GM12878 (cell line): Measurements from ENCODE around the gene SEC63. TPM values are rescaled to one million over a fixed set of nuclear protein-coding genes. Genes with fewer than 3 reads are reported as not detected.

ENCODE experiments used
- ATAC-seq: fragments of 200-7000 bp; cut with Tn5 transposase; 3 replicates; pipeline ENCODE4 v1.9.1; 2020; ENCODE audit warnings: mild to moderate bottlenecking, moderate library complexity
- BruUV-seq: library from RNA; stranded (reverse); fragments of 400-500 nt; replicated peaks from 2 replicates; lab custom pipeline; 2021; lab: Mats Ljungman, UMichigan
- CTCF ChIA-PET: fragments of 300-600 bp; sonication (Branson Sonifier 250); formaldehyde crosslinking; extraction: SDS; loops from one replicate; lab custom pipeline; 2021; ENCODE audit warnings: inconsistent platforms; lab: Yijun Ruan, JAX
- POLR2A ChIA-PET: fragments of 350-600 bp; formaldehyde crosslinking; extraction: SDS; loops from one replicate; lab custom pipeline; 2021; ENCODE audit warnings: inconsistent platforms; lab: Charles Lee
- RAD21 ChIA-PET: fragments of 300-600 bp; sonication (Branson Sonifier 250); formaldehyde crosslinking; loops from one replicate; lab custom pipeline; 2023; ENCODE audit warnings: antibody characterized with exemption; ENCODE audit not compliant: unreplicated experiment; lab: Charles Lee
- SMC1A ChIA-PET: fragments of 300-600 bp; sonication (Branson Sonifier 250); formaldehyde crosslinking; loops from one replicate; lab custom pipeline; 2023; ENCODE audit not compliant: unreplicated experiment, uncharacterized antibody; lab: Charles Lee
- DNase-seq: peaks from one replicate; pipeline ENCODE4 v3.0.0-alpha.2; 2011; ENCODE audit warnings: low read depth, low spot score
- FAIRE-seq: peaks from 3 replicates; lab custom pipeline; 2011; peaks lifted over from hg19 to GRCh38; lab: Jason Lieb, UNC
- H2AFZ ChIP-seq: 2 replicates; pipeline ENCODE4 v1.6.0; 2011; ENCODE audit warnings: low read depth, low read length, control low read depth; ENCODE audit not compliant: control insufficient read depth
- H3K27ac ChIP-seq: 2 replicates; pipeline ENCODE4 v1.5.1; 2011; ENCODE audit warnings: control low read depth; ENCODE audit not compliant: control insufficient read depth, insufficient read depth
- H3K27me3 ChIP-seq, 2 experiments: replicated peaks in 1 of 2; 2 replicates each; pipeline versions ENCODE4 v1.6.0 to v1.6.1; 2011; ENCODE audit warnings: low read length in 1 of 2; ENCODE audit not compliant: control insufficient read depth in 2 of 2, insufficient read depth in 2 of 2
- H3K36me3 ChIP-seq, 2 experiments: 2 replicates each; pipeline ENCODE4 v1.5.1; 2011; ENCODE audit warnings: low read length in 1 of 2; ENCODE audit not compliant: control insufficient read depth in 2 of 2, insufficient read depth in 2 of 2
- H3K4me1 ChIP-seq: 2 replicates; pipeline ENCODE4 v1.6.1; 2011; ENCODE audit warnings: mild to moderate bottlenecking, low read length, moderate library complexity, mixed read lengths; ENCODE audit not compliant: control insufficient read depth, insufficient read depth
- H3K4me2 ChIP-seq: 2 replicates; pipeline ENCODE4 v1.6.0; 2011; ENCODE audit warnings: control low read depth; ENCODE audit not compliant: control insufficient read depth, insufficient read depth
- H3K4me3 ChIP-seq: fragments of 200-600 bp; sonication (generic); 2 replicates; pipeline ENCODE4 v1.5.1; 2016
- H3K79me2 ChIP-seq: 2 replicates; pipeline ENCODE4 v1.6.0; 2011; ENCODE audit warnings: low read length; ENCODE audit not compliant: control insufficient read depth, insufficient read depth
- H3K9ac ChIP-seq: 2 replicates; pipeline ENCODE4 v1.8.0; 2011; ENCODE audit warnings: low read length, control low read depth, mixed read lengths; ENCODE audit not compliant: control insufficient read depth, insufficient read depth
- H3K9me3 ChIP-seq: replicated peaks from 3 replicates; pipeline ENCODE4 v1.5.1; 2011; ENCODE audit warnings: mild to moderate bottlenecking, low read length; ENCODE audit not compliant: control insufficient read depth, insufficient read depth
- H4K20me1 ChIP-seq: 2 replicates; pipeline ENCODE4 v1.6.0; 2011; ENCODE audit not compliant: control insufficient read depth, insufficient read depth
- IRF3 ChIP-seq: fragments of 450-650 bp; IDR thresholded peaks from 2 replicates; pipeline ENCODE4 v1.6.1; 2014; ENCODE audit warnings: mild to moderate bottlenecking
- PML ChIP-seq: IDR thresholded peaks from 2 replicates; pipeline ENCODE4 v1.6.1; 2012; ENCODE audit warnings: low read length, inconsistent platforms
- SREBF1 ChIP-seq: IDR thresholded peaks from 2 replicates; pipeline ENCODE4 v1.6.1; 2012; ENCODE audit warnings: mild to moderate bottlenecking, low read length
- ZNF592 ChIP-seq: fragments of 450-650 bp; IDR thresholded peaks from 2 replicates; pipeline ENCODE4 v1.6.1; 2017; ENCODE audit warnings: mild to moderate bottlenecking, moderate library complexity
- WGBS: methylation state at CpG from one replicate; pipeline ENCODE4 v1.1.6; 2016; ENCODE audit warnings: low lambda C conversion rate; ENCODE audit not compliant: insufficient replicate concordance, insufficient coverage; ENCODE audit errors: missing lambda C conversion rate; 5-methylcytosine and 5-hydroxymethylcytosine counted together
- in situ Hi-C: fragments of 300-500 bp; cut with MboI; formaldehyde crosslinking; loops from 9 replicates; pipeline ENCODE4 v1.14.3; 2018; ENCODE audit warnings: mixed read lengths
- intact Hi-C: fragments of 100-400 bp; cut with micrococcal nuclease; formaldehyde crosslinking; loops from one replicate; pipeline ENCODE4 v1.14.2; 2022; ENCODE audit not compliant: unreplicated experiment
- polyA plus RNA-seq, 11 experiments: library from polyadenylated mRNA; depleted of rRNA in 4 of 11; unstranded in 6 of 11; stranded (reverse) in 5 of 11; fragments of >200 nt; fragmentation: Nextera tagmentation in 4 of 11; fragmentation: Illumina TruSeq in 1 of 11; extraction: Ambion mirVana in 4 of 11; extraction: Trizol in 1 of 11; gene quantifications; 1 replicate in 1 of 11; 2 replicates in 10 of 11; pipeline versions ENCODE4 v1.2.1 to v1.2.3, GENCODE V29; 2011 to 2016; ENCODE audit warnings: inconsistent platforms in 2 of 11, missing spikeins in 2 of 11, low read depth in 1 of 11
- total RNA-seq, 4 experiments: library from RNA; depleted of rRNA in 3 of 4; stranded (reverse); fragments of >200 nt in 3 of 4; fragmentation: Illumina TruSeq in 1 of 4; extraction: Trizol in 1 of 4; gene quantifications; 2 replicates each; pipeline versions ENCODE4 v1.2.1 to v1.2.3, GENCODE V29; 2013 to 2021

Gene SEC63
- total and polyA plus RNA-seq, 10 of the 15 experiments (the other 5 are each of a cell fraction or from before 2014, with no cell fraction given) = 10.1 to 87.0 (median 34.3) TPM

GRCh38 chr6:107864226-107865127 lies 93.5 kb downstream of the SEC63 start:
- BruUV-seq = no TSS peak
- peaks cover 0 to 2% of the 10 kb centered on the region in 2 experiments; a peak in 2 of 4 replicates for H3K36me3 ChIP-seq
- FAIRE-seq (no peak), DNase-seq (no peak), ATAC-seq (no peak)
- TF ChIP-seq IRF3 = no peak
- no peak for TF ChIP-seq PML
- no peak for TF ChIP-seq SREBF1
- no peak for TF ChIP-seq ZNF592
- H2AFZ ChIP-seq = no peak overlapping the region
- intact Hi-C loops = loop anchor here (5.0 kb wide), 1 partner anchor 187 kb away; no protein-coding TSS in a partner anchor
- no peak overlapping the region for H3K4me2 ChIP-seq
- ChIA-PET POLR2A (no interaction called here), SMC1A (interaction anchor here (0.7 kb wide), 1 partner anchor 556 kb away, joined by 4 read pairs; no protein-coding TSS in a partner anchor), CTCF (interaction anchor here (1.3 kb wide), 1 partner anchor 16 kb away, joined by 4 read pairs; no protein-coding TSS in a partner anchor), RAD21 (no interaction called here)
- H3K9me3 ChIP-seq = no peaks in the 10 kb centered on the region
- H3K9ac ChIP-seq = no peak overlapping the region
- in situ Hi-C loops = no loop called here
- no peak overlapping the region for H3K27ac ChIP-seq
- no peak overlapping the region; the same call in 1 of the 2 replicates for H3K4me3 ChIP-seq
- no peaks in the 10 kb centered on the region for H3K4me1 ChIP-seq
- 62% methylated on average over 5 of the region's 5 CpGs for WGBS
- no peaks in the 10 kb centered on the region for H3K27me3 ChIP-seq
- H4K20me1 ChIP-seq = no peaks in the 10 kb centered on the region
- H3K79me2 ChIP-seq = no peaks in the 10 kb centered on the region
